T-cell (primary cell): Measurements from ENCODE around the gene SNURF. TPM values are rescaled to one million over a fixed set of nuclear protein-coding genes. Genes with fewer than 3 reads are reported as not detected.
"Not testable (repeated sequence)": the region's sequence is repeated elsewhere in the genome, so short reads cannot be mapped to it uniquely, and the experiment has no call there.

Source experiments
- ATAC-seq, 4 experiments: fragments of 200-7000 bp in 3 of 4; fragments of 150-1000 bp in 1 of 4; cut with Tn5 transposase; replicated peaks in 1 of 4; 1 replicate in 3 of 4; 2 replicates in 1 of 4; pipeline ENCODE4 v1.10.0; 2021; ENCODE audit warnings: moderate library complexity in 3 of 4, mild to moderate bottlenecking in 2 of 4, moderate number of reproducible peaks in 1 of 4
- CTCF ChIA-PET, 2 donors: fragments of 300-600 bp; sonication (Branson Sonifier 250); formaldehyde crosslinking; loops; one replicate each; lab custom pipeline; 2022; ENCODE audit warnings: antibody characterized with exemption in 2 of 2; lab: Charles Lee
- POLR2A ChIA-PET, 2 donors: fragments of 300-600 bp; sonication (Branson Sonifier 250); formaldehyde crosslinking; loops; one replicate each; lab custom pipeline; 2022; ENCODE audit warnings: antibody characterized with exemption in 2 of 2; lab: Charles Lee
- DNase-seq, 35 experiments: peaks; one replicate each; pipeline versions ENCODE4 v3.0.0 to v3.0.0-alpha.2; 2013 to 2023
- H3K27ac ChIP-seq: one replicate; pipeline ENCODE4 v1.5.1; 2013; ENCODE audit warnings: low read length
- H3K27me3 ChIP-seq, 2 experiments: replicated peaks in 1 of 2; 1 replicate in 1 of 2; 2 replicates in 1 of 2; pipeline versions ENCODE4 v1.6.1 to v1.7.0; 2013; ENCODE audit warnings: low read length in 1 of 2, mixed read lengths in 1 of 2; ENCODE audit not compliant: control insufficient read depth in 2 of 2, insufficient read depth in 2 of 2; ENCODE audit errors: extremely low read depth in 1 of 2
- H3K36me3 ChIP-seq, 2 donors: 1 replicate in 1 of 2; 2 replicates in 1 of 2; pipeline versions ENCODE4 v1.6.1 to v1.7.0; 2013; ENCODE audit warnings: low read length in 1 of 2; ENCODE audit not compliant: control insufficient read depth in 2 of 2, insufficient read depth in 1 of 2; ENCODE audit errors: extremely low read depth in 1 of 2
- H3K4me1 ChIP-seq, 2 experiments: 1 replicate in 1 of 2; 2 replicates in 1 of 2; pipeline versions ENCODE4 v1.6.1 to v1.7.0; 2013; ENCODE audit warnings: low read length in 2 of 2, mixed read lengths in 1 of 2; ENCODE audit not compliant: insufficient read depth in 2 of 2, control insufficient read depth in 1 of 2; ENCODE audit errors: extremely low read depth in 1 of 2
- H3K4me3 ChIP-seq, 2 donors: 1 replicate in 1 of 2; 2 replicates in 1 of 2; pipeline versions ENCODE4 v1.5.1 to v1.7.0; 2013; ENCODE audit warnings: mild to moderate bottlenecking in 2 of 2, low read length in 1 of 2, moderate library complexity in 1 of 2; ENCODE audit not compliant: control insufficient read depth in 1 of 2; ENCODE audit errors: extremely low read depth in 1 of 2
- H3K9me3 ChIP-seq: 2 replicates; pipeline ENCODE4 v1.7.0; 2013
- H3K27ac Mint-ChIP-seq, 2 donors: one replicate each; pipeline ENCODE4 v1.8.0; 2020 to 2021; ENCODE audit warnings: mild to moderate bottlenecking in 2 of 2, mixed read lengths in 2 of 2
- H3K27me3 Mint-ChIP-seq, 2 donors: one replicate each; pipeline ENCODE4 v1.8.0; 2021 to 2022; ENCODE audit warnings: mixed read lengths in 2 of 2
- H3K36me3 Mint-ChIP-seq: one replicate; pipeline ENCODE4 v1.8.0; 2021; ENCODE audit warnings: mixed read lengths
- H3K4me1 Mint-ChIP-seq, 3 donors: one replicate each; pipeline ENCODE4 v1.8.0; 2020 to 2022; ENCODE audit warnings: mixed read lengths in 3 of 3, mild to moderate bottlenecking in 1 of 3
- H3K4me3 Mint-ChIP-seq, 3 donors: one replicate each; pipeline ENCODE4 v1.8.0; 2020 to 2022; ENCODE audit warnings: mild to moderate bottlenecking in 3 of 3, mixed read lengths in 3 of 3, moderate library complexity in 3 of 3
- H3K9me3 Mint-ChIP-seq, 3 donors: one replicate each; pipeline ENCODE4 v1.8.0; 2020 to 2022; ENCODE audit warnings: mixed read lengths in 3 of 3
- WGBS: methylation state at CpG from one replicate; pipeline ENCODE4 v1.1.5; 2013; ENCODE audit warnings: missing lambda C conversion rate; ENCODE audit not compliant: insufficient coverage; 5-methylcytosine and 5-hydroxymethylcytosine counted together
- total RNA-seq, 35 experiments: library from RNA in 6 of 35; stranded (reverse) in 6 of 35; fragments of 120-200 nt in 1 of 35; gene quantifications; one replicate each; pipeline versions ENCODE4 v1.2.1 to v1.2.4 and lab custom pipeline; 2013 to 2026

The SNURF gene
- total RNA-seq, 5 donors from 2014 or later (not counting 1 experiment from before 2014, with no cell fraction given) = 15.6 to 42.8 (median 30.2) TPM

- no peaks in the 10 kb centered on the region for H3K36me3 ChIP-seq
- no peak overlapping the region for H3K4me3 ChIP-seq
- no peak overlapping the region for H3K27ac Mint-ChIP-seq
- no peak overlapping the region for H3K27ac ChIP-seq
- H3K27me3 ChIP-seq = peaks cover 0 to 7% of the 10 kb centered on the region in 2 experiments
- H3K9me3 ChIP-seq = no peaks in the 10 kb centered on the region
- no peaks in the 10 kb centered on the region for H3K4me1 ChIP-seq
- WGBS = 100% methylated on average over 1 of the region's 2 CpGs
- H3K27me3 Mint-ChIP-seq = no peaks in the 10 kb centered on the region
- POLR2A ChIA-PET = no interaction called here
- CTCF ChIA-PET = no interaction called here
- ATAC-seq (no peak), DNase-seq (no peak)
- peaks cover 11 to 29% (median 17%) of the 10 kb centered on the region in 3 donors for H3K9me3 Mint-ChIP-seq
- H3K4me1 Mint-ChIP-seq = no peaks in the 10 kb centered on the region
- H3K4me3 Mint-ChIP-seq = no peak overlapping the region
- H3K36me3 Mint-ChIP-seq = no peaks in the 10 kb centered on the region
Measured at GRCh38 chr15:24924621-24925020, 30.2 kb upstream of the SNURF start.

- H3K36me3 ChIP-seq, H3K4me1 ChIP-seq, H3K4me1 Mint-ChIP-seq, DNase-seq, H3K9me3 ChIP-seq, H3K36me3 Mint-ChIP-seq, H3K27ac Mint-ChIP-seq, H3K27ac ChIP-seq, H3K4me3 ChIP-seq, POLR2A ChIA-PET, H3K4me3 Mint-ChIP-seq, H3K27me3 Mint-ChIP-seq, H3K27me3 ChIP-seq, ATAC-seq: not testable (repeated sequence)
- peaks cover 13 to 24% (median 23%) of the 10 kb centered on the region in 3 donors for H3K9me3 Mint-ChIP-seq
- CTCF ChIA-PET = interaction anchor here in 1 of 2 donors (0.7 kb wide), 1 partner anchor 110 kb away, joined by 3 read pairs; no protein-coding TSS in a partner anchor
- WGBS = 88% methylated on average over 8 of the region's 10 CpGs
Measured at GRCh38 chr15:24931874-24932732, 22.7 kb upstream of the SNURF start.

GRCh38 chr15:24933716-24934115 is 21.1 kb upstream of the SNURF start:
- no peaks in the 10 kb centered on the region for H3K27me3 Mint-ChIP-seq
- no peak overlapping the region for H3K4me3 Mint-ChIP-seq
- Histone ChIP-seq H3K4me3 (no peak overlapping the region), H3K27me3 (peaks cover 0 to 3% of the 10 kb centered on the region in 2 experiments), H3K36me3 (no peaks in the 10 kb centered on the region), H3K27ac (no peak overlapping the region), H3K4me1 (no peaks in the 10 kb centered on the region), H3K9me3 (no peaks in the 10 kb centered on the region)
- whole genome bisulfite sequencing = 83% methylated on average over 2 of the region's 7 CpGs
- H3K4me1 Mint-ChIP-seq = no peaks in the 10 kb centered on the region
- H3K36me3 Mint-ChIP-seq = no peaks in the 10 kb centered on the region
- no peak for DNase-seq
- peaks cover 16 to 21% (median 17%) of the 10 kb centered on the region in 3 donors for H3K9me3 Mint-ChIP-seq
- ChIA-PET CTCF (no interaction called here), POLR2A (no interaction called here)
- H3K27ac Mint-ChIP-seq = no peak overlapping the region
- ATAC-seq = no peak

- H3K4me3 ChIP-seq, H3K4me3 Mint-ChIP-seq, H3K27me3 Mint-ChIP-seq, DNase-seq, POLR2A ChIA-PET, H3K4me1 Mint-ChIP-seq, H3K27ac Mint-ChIP-seq, CTCF ChIA-PET, H3K4me1 ChIP-seq, H3K36me3 Mint-ChIP-seq, H3K36me3 ChIP-seq, H3K27ac ChIP-seq, ATAC-seq, H3K9me3 ChIP-seq, H3K27me3 ChIP-seq: not testable (repeated sequence)
- WGBS = 100% methylated on average over 1 of the region's 3 CpGs
- peaks cover 14 to 29% (median 24%) of the 10 kb centered on the region in 3 donors for H3K9me3 Mint-ChIP-seq
Measured at GRCh38 chr15:24938224-24938623, 16.6 kb upstream of the SNURF start.

GRCh38 chr15:24940236-24940635 is 14.6 kb upstream of the SNURF start:
- ChIA-PET CTCF (no interaction called here), POLR2A (no interaction called here)
- no peak overlapping the region for H3K4me3 Mint-ChIP-seq
- no peaks in the 10 kb centered on the region for H3K9me3 ChIP-seq
- no peak for DNase-seq
- H3K36me3 Mint-ChIP-seq = no peaks in the 10 kb centered on the region
- no peak overlapping the region for H3K27ac Mint-ChIP-seq
- no CpG with 5 or more reads among the region's 2 CpGs for WGBS
- no peaks in the 10 kb centered on the region for H3K27me3 ChIP-seq
- H3K4me1 ChIP-seq = no peaks in the 10 kb centered on the region
- no peak overlapping the region for H3K27ac ChIP-seq
- no peak overlapping the region for H3K4me3 ChIP-seq
- H3K36me3 ChIP-seq = no peaks in the 10 kb centered on the region
- no peaks in the 10 kb centered on the region for H3K4me1 Mint-ChIP-seq
- ATAC-seq = no peak
- H3K27me3 Mint-ChIP-seq = no peaks in the 10 kb centered on the region
- peaks cover 13 to 28% (median 22%) of the 10 kb centered on the region in 3 donors for H3K9me3 Mint-ChIP-seq

GRCh38 chr15:24943361-24943760 is 11.4 kb upstream of the SNURF start:
- 86% methylated on average over 1 of the region's 1 CpG for WGBS
- no peak for ATAC-seq

More at GRCh38 chr15:24943361-24943760, 11.4 kb upstream of the SNURF start:
- Histone ChIP-seq H3K27ac (no peak overlapping the region), H3K4me3 (no peak overlapping the region), H3K27me3 (no peaks in the 10 kb centered on the region), H3K4me1 (no peaks in the 10 kb centered on the region), H3K36me3 (no peaks in the 10 kb centered on the region), H3K9me3 (no peaks in the 10 kb centered on the region)
- Mint-ChIP-seq H3K9me3 (peaks cover 10 to 17% (median 10%) of the 10 kb centered on the region in 3 donors), H3K4me3 (no peak overlapping the region), H3K27ac (no peak overlapping the region), H3K27me3 (no peaks in the 10 kb centered on the region), H3K36me3 (no peaks in the 10 kb centered on the region), H3K4me1 (no peaks in the 10 kb centered on the region)
- DNase-seq = no peak
- ChIA-PET CTCF (no interaction called here), POLR2A (no interaction called here)
